G401 (cell line): ENCODE measurements around the gene CADM4. TPM values are rescaled to one million over a fixed set of nuclear protein-coding genes. Genes with fewer than 3 reads are reported as not detected.

Experiments
- total RNA-seq: library from RNA; depleted of rRNA; stranded (reverse); fragments of >200 nt; shearing (Covaris generic); gene quantifications from 2 replicates; pipeline ENCODE4 v1.2.3, GENCODE V29; 2014; rRNA removed

Gene CADM4
- total RNA-seq, 1 experiment from 2014 or later = 58.7 TPM

Other genes starting within 250 kb of the CADM4 start
- 1.7 TPM in 1 of 2 replicates, not detected in the other for gene TEX101, start 225.0 kb downstream of the CADM4 start, total RNA-seq
- gene LYPD3, start 174.2 kb downstream of the CADM4 start, total RNA-seq = not detected in 2 replicates
- gene PHLDB3, start 135.1 kb downstream of the CADM4 start, total RNA-seq = 51.2 and 77.2 TPM in 2 replicates
- gene ETHE1, start 112.6 kb downstream of the CADM4 start, total RNA-seq = 227 and 243 TPM in 2 replicates
- not detected in 2 replicates for gene ZNF575, start 106.7 kb downstream of the CADM4 start, total RNA-seq
- gene XRCC1, start 64.3 kb downstream of the CADM4 start, total RNA-seq = 64.5 and 77.2 TPM in 2 replicates
- 1.5 and 2.7 TPM in 2 replicates for gene PINLYP, start 64.0 kb downstream of the CADM4 start, total RNA-seq
- gene IRGQ, start 43.7 kb downstream of the CADM4 start, total RNA-seq = 43.1 and 63.5 TPM in 2 replicates
- 6.9 and 15.4 TPM in 2 replicates for gene ZNF576, start 43.3 kb downstream of the CADM4 start, total RNA-seq
- not detected in 2 replicates for gene SRRM5, start 27.8 kb downstream of the CADM4 start, total RNA-seq
- 135 and 160 TPM in 2 replicates for gene ZNF428, start 20.2 kb downstream of the CADM4 start, total RNA-seq
- gene PLAUR, start 30.3 kb upstream of the CADM4 start, total RNA-seq = 6.0 and 8.8 TPM in 2 replicates
- not detected in 2 replicates for gene IRGC, start 76.2 kb upstream of the CADM4 start, total RNA-seq
- 18.3 and 22.3 TPM in 2 replicates for gene SMG9, start 115.1 kb upstream of the CADM4 start, total RNA-seq
- 4.2 and 5.7 TPM in 2 replicates for gene KCNN4, start 141.1 kb upstream of the CADM4 start, total RNA-seq
- gene LYPD5, start 162.6 kb upstream of the CADM4 start, total RNA-seq = not detected in 2 replicates
- gene ZNF283, start 187.5 kb upstream of the CADM4 start, total RNA-seq = 3.8 and 13.4 TPM in 2 replicates
- gene ZNF404, start 244.1 kb upstream of the CADM4 start, total RNA-seq = not detected in 2 replicates